GM19035 (cell line): ENCODE data around the gene TIE1.
"Not testable (repeated sequence)": the region's sequence is repeated elsewhere in the genome, so short reads cannot be mapped to it uniquely, and the experiment has no call there.

Experiments
- ATAC-seq: cut with Tn5 transposase; IDR thresholded peaks from one replicate; pipeline ENCODE4 v1.9.1; 2021; ENCODE audit not compliant: unreplicated experiment

TIE1 gene

DNA sequence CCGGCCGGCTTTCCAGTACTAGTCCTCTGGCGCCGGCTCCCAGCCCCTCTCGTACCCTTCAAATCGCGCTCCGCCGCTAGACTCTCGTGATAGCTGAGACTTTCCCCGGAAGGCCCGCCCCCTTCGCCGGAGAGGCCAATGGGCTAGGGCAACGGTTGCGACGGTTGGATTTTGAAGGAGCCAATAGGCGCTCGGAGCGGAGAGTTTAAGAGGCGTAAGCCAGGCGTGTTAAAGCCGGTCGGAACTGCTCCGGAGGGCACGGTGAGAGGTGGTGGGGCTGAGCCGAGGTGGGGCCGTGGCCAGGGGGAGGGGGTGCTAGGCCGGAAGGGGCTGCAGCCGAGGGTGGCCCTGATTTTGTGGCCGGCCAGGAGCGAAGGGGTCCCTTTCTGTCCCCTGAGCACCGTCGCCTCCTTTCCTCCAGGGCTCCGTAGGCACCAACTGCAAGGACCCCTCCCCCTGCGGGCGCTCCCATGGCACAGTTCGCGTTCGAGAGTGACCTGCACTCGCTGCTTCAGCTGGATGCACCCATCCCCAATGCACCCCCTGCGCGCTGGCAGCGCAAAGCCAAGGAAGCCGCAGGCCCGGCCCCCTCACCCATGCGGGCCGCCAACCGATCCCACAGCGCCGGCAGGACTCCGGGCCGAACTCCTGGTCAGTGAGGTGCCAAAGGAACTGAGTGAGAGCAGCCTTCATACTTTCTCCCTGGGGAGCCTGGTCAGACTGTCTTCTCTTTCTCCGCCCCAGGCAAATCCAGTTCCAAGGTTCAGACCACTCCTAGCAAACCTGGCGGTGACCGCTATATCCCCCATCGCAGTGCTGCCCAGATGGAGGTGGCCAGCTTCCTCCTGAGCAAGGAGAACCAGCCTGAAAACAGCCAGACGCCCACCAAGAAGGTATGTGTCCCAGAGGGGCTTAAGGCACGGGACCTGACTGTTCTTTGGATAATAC lies 58.2 kb downstream of the TIE1 start, which contains the start of gene CDC20:
Gene CDC20, plus strand, starts transcription at position 236 of the 948 bp plus-strand sequence. Its CDS starts 235 bp downstream, at position 471.
- peak; percentile 94 for ATAC-seq

DNA sequence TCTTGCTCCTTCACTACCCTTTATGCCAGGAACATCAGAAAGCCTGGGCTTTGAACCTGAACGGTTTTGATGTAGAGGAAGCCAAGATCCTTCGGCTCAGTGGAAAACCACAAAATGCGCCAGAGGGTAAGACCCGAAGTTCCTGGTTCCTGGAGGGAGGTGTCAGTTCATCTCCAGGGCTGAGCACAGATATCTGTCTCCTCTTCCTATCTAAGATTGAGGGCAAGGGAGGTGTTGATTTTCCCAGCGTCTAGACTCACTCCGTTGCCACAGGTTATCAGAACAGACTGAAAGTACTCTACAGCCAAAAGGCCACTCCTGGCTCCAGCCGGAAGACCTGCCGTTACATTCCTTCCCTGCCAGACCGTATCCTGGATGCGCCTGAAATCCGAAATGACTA lies 58.9 kb downstream of the TIE1 start:
- ATAC-seq, result no peak

DNA sequence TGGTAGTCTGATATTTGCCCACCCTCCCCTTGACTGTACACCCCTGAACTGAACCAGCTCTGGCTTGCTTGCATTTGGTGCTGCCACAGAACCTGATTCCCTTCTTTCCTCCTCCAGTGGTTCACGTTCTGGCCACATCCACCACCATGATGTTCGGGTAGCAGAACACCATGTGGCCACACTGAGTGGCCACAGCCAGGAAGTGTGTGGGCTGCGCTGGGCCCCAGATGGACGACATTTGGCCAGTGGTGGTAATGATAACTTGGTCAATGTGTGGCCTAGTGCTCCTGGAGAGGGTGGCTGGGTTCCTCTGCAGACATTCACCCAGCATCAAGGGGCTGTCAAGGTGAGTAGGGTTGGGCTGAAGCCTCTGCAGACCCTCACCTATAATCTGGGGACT lies 59.8 kb downstream of the TIE1 start:
- no peak for ATAC-seq

DNA sequence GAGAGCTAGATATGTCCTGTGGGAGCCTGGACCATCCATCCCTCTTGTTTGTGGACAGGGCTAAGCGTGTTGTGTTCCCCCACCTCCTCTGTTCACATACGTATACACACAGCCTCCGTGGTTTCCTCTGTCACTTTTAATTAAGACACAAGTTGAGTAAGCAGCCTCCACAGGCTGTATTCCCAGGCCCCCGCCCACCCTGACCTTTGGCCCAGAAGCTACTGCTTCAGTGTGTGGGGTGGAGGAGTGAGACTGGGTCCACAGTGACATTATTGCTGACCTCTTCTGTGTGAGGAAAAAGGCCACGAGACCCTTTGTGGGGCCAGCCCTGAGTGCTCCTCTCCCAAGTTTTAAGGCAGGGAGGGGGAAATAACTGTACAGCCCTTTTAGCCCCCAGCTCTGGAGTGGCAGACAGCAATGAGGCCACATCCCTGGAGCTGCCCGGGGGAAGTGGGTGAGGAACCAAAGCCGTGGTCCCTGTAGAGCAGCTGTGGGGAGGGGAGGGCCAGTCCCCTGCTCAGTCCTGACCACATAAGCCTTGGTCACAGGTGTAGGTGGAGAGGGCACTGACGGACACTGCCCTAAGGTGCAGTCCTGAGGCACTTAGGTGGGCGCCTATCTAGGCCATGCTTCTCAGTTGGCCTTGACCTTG lies 62.6 kb downstream of the TIE1 start:
- no peak for ATAC-seq

DNA sequence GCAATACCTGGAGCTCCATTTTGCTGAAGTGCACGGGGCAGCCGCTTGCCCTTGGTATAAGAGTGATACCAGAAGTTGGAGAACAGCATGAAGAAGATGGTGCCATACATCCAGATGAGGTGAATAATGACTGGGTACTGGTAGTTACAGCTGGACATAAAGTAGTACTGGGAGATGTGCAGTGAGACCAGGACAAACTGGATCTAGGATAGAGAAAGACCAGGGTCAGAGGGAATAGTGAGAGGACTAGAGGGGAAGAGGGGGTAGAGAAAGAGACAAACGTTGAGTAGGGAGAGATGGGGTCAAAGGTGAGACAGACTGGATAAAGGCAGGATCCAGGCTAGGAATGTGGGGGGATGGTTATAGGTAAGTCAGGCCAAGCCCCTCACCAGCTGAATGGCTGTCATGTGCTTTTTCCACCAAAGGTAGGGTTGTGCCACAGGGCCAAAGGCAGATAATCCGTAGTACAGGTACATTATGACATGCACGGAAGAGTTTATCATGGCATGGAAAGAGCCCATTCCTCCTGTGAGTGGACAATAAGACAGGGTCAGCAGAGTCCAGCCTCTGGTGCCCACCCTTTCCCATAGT lies 63.2 kb downstream of the TIE1 start:
- ATAC-seq, result no peak

DNA sequence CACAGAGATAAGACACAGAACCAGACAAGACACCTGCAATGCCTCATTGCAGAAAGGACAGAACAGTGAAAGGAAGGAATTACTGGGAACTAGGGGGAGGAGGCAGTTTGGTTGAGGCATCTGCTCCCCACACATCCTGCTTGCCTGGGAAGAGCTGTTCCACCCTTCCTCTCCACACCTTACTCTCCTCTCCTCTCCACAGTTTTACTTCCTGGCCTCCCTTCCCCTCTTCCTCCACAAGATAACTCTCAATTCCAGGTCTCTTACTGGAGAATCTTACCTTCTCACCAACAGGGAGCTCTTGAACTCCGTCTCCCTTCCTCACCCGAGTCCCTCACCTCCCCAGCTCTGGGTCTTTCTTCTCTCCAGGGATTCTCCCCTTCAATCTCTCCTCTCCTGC lies 64.9 kb downstream of the TIE1 start:
- no peak for ATAC-seq

DNA sequence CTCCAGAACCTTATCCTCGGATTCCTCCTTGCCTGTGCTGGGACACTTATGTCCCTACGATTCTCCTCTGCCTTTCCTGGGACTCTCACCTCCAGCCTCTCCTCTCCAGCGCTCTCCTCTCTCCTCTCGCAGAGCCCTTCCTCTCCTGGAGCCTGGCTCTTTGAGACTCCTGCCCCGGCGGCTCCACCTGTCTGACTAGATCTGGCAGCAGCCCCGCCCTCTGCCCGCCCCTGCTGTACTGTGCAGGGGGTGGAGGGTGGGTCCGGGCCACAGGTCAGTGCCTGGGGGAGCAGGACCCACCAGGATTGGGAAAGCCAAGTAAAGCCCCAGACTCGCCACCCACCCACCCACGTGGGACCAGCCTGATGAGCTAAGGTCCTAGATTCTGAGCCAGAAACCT lies 65.4 kb downstream of the TIE1 start:
- ATAC-seq, result no peak

DNA sequence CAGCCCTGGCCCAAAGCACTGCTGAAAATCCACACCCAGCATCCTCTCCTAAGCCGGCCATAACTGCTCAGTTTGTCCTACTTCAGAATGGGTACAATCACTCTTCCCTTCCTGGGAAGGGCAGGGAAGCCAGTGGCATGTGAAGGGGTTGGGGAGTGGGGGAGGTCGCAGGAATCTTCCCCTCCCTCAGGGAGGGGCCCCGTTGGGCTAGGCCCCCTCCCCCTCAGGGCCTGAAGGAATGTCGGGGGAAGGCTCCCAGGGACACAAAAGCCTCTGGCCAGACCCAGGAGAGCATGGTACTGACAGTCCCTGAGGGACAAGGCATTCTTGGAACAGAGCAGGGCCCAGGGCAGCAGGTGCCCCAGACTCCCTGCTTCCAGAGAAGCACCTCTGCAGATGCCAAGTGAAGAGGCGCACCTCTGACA lies 65.8 kb downstream of the TIE1 start:
- no peak for ATAC-seq

DNA sequence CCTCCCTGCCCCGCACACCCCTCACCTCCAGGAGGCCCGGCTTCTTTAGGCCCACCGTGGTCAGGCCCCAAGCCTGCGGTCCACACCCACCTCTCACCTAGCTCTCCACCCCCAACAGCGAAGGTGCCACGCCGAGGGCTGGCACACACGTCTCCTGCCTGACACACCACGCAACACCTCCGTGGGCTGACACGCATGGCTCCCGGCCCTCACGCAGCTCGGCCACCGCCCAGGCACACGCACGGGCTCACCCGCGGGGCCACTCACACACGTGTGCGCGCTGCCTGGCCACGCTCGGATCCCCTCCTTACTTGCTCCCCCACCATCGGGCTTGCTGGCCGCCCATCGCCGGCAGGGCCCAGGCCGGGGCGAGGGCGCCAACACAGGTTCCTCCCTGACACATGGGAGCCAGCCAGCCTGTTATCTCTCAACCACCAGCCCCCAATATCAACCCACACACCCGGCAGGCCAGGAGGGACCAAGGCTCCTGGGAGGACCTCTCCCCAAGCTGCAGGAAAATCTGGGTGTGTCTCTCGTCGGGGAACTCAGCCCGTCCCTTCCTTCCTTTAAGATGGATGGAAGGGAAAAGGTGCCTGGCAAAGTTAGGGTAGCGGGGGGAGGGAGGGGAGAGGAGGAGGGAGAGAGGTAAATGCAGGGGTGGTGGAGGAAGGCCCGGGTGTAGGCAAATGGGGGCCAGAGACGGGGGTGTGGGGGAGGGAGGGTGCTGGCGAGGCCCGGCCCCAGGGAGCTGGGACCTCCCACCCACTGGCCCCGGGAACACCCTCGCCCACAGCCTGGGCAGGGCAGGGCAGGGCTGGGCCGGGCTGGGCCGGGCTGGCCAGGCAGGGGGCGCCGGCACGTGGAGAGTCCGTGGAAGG lies 66.5 kb downstream of the TIE1 start:
- ATAC-seq, result peak; percentile 44

DNA sequence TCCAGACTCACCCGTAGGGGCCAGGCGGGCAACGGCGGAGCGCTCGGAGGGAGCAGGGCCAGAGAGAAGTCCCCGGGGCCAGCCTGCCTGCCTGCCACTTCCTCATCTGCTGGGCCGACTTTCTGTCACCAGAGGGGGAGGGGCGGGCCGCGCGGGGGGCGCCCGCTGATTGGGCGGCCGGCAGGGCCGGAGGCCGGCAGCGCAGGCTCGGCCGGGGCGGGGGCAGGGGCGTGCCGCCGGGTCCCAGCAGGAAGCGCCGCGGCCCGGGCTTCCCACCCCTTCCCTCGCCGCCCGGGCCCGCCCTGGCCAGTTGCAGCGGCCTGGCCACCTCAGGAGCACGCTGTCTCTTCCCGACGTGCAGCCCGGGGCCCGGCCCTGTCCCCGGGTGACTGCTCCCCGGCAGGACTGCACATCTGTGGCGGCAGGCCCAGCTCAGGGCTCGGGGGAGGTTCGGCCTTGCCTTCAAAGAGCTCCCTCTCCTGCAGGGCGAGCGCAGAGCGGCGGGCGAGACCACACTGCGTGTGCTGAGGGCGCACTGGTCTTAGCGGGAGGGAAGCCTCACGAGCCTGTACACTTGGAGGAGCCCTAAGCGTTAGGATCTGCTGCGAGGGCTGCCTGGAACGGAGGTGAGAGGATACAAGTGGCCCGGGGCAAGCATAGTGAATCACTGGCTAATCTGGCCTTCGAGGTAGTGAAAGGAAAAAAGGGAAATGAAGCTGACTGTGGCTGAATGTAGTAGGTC lies 67.3 kb downstream of the TIE1 start, which contains the start of gene ELOVL1:
Gene ELOVL1, minus strand, starts transcription at position 108 of the 742 bp plus-strand sequence. CDS start 2,402 bp downstream, outside the sequence.
- ATAC-seq, result peak; percentile 74

DNA sequence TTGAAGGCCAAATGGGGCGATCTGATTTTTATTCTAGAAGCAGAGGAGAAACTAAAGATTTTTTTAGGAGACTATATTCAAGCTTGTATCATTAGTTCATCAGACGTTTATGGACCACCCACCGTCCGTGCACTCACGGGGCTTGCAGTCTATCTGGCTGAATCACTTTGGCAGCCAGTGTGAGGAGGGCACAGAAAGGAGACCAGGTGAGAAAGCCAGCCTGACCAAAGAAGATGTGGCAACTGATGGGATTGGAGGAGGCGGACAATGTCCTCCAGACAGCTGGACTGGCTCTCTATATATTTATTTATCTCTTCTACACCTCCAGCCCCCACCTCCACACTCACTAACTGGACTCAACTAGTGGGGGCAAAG lies 67.9 kb downstream of the TIE1 start:
- ATAC-seq, result no peak

DNA sequence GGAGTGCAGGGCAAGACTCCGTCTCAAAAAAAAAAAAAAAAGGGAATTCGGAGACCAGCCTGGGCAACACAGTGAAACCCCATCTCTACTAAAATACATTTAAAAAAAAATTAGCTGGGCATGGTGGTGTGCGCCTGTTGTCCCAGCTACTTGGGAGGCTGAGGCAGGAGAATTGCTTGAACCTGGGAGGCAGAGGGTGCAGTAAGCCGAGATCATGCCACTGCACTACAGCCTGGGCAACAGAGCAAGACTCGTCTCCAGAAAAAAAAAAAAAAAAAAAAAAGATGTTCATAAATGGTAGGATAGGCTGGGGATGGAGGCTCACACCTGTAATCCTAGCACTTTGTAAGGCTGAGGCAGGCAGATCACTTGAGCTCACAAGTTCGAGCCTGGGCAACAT lies 69.0 kb downstream of the TIE1 start:
- not testable (repeated sequence) for ATAC-seq

DNA sequence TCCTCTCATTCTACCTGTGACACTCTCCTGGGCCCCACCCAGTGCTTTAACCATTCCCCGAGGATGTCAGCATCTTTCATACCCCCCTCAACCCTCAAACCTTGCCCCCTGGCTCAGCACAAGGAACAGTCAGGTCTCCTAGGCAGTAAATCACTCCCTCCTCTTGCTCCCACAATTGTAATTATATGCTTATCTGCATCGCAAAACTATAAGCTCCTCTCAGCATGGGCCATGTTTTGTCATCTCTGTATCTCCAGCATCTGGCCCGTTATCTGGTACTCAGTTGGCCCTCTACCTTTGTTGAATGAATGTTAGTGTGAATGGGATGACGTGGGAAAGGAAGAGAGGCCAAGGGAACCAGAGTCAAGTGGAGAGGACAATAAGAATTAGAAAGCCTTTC lies 69.8 kb downstream of the TIE1 start:
- no peak for ATAC-seq

DNA sequence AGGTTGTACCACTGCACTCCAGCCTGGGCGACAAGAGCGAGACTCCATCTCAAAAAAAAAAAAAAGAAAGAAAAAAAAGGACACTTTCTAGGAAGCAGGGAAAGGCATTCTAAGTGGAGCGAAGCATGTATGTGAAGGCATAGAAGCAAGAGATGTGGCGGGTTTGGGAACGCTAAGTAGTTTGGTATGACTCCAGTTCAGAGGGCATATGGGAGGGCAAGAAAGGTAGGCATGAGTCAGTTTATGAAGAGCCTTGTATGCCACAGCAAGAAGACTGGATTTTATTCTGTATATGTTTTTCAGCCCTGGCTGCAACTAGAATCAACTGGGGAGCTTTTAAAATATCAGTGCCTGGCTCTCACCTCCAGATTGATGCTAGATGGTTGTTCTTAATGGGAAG lies 71.4 kb downstream of the TIE1 start:
- no peak for ATAC-seq
